Ovary (tissue), 9 donors: ENCODE results near the gene RAD50. TPM values are rescaled to one million over a fixed set of nuclear protein-coding genes. Genes with fewer than 3 reads are reported as not detected.

Experiments used
- DNase-seq, 5 donors: peaks; one replicate each; pipeline ENCODE4 v3.0.0-alpha.2; 2019 to 2020
- H3K27ac ChIP-seq, 2 donors: fragments of 200-600 bp; one replicate each; pipeline versions ENCODE4 v1.5.1 to v1.8.0; 2019 to 2022
- H3K27me3 ChIP-seq: fragments of 200-600 bp; one replicate; pipeline ENCODE4 v1.8.0; 2022
- H3K36me3 ChIP-seq: fragments of 200-600 bp; sonication (generic); one replicate; pipeline ENCODE4 v1.5.1; 2019
- H3K4me1 ChIP-seq: one replicate; pipeline ENCODE4 v1.8.1; 2013; ENCODE audit warnings: mild to moderate bottlenecking, moderate library complexity; ENCODE audit not compliant: insufficient read depth
- H3K4me3 ChIP-seq: fragments of 200-600 bp; sonication (generic); one replicate; pipeline ENCODE4 v1.5.1; 2017
- H3K9me3 ChIP-seq, 2 donors: fragments of 200-600 bp in 1 of 2; sonication (generic) in 1 of 2; one replicate each; pipeline versions ENCODE4 v1.5.1 to v1.8.1; 2013 to 2019; ENCODE audit warnings: mild to moderate bottlenecking in 1 of 2, moderate library complexity in 1 of 2
- EP300 ChIP-seq: sonication (generic); formaldehyde crosslinking; IDR thresholded peaks from one replicate; pipeline ENCODE4 v1.6.1; 2017; ENCODE audit warnings: antibody characterized with exemption
- POLR2A ChIP-seq: fragments of 450-650 bp; IDR thresholded peaks from one replicate; pipeline ENCODE4 v1.6.1; 2017; ENCODE audit warnings: antibody characterized with exemption, mild to moderate bottlenecking, moderate library complexity
- WGBS, 3 donors: extraction: QIAGEN DNeasy Blood & Tissue Kit in 1 of 3; methylation state at CpG; one replicate each; pipeline versions ENCODE4 v1.1.5 to v1.1.7; 2013 to 2017; 5-methylcytosine and 5-hydroxymethylcytosine counted together
- intact Hi-C, 4 donors: fragments of 100-400 bp; cut with DNase I; formaldehyde crosslinking; loops; one replicate each; pipeline versions ENCODE4 v1.11.0 to v1.15.1; 2022 to 2023
- polyA plus RNA-seq, 2 donors: library from polyadenylated mRNA; stranded (reverse); fragments of 200-250 nt in 1 of 2; fragments of 350-450 nt in 1 of 2; fragmentation: Illumina TruSeq in 1 of 2; extraction: RNeasy Lipid Tissue Mini Kit (QIAGEN cat#74804) in 1 of 2; gene quantifications; one replicate each; pipeline ENCODE4 v1.2.3, GENCODE V29; 2013 to 2014
- total RNA-seq, 7 donors: library from RNA; depleted of rRNA in 2 of 7; stranded (reverse); fragments of >200 nt in 2 of 7; fragmentation: NEBNext Ultra II Directional in 3 of 7; extraction: Animal tissue kit (Norgen Biotek cat#: 25700) in 3 of 7; gene quantifications; one replicate each; pipeline versions ENCODE4 v1.1.0 to v1.2.4, GENCODE V29; 2016 to 2023
- TF ChIP-seq, protein P1 (sequence below), 3 donors: fragments of 450-650 bp in 2 of 3; fragments of 200-600 bp in 1 of 3; IDR thresholded peaks; one replicate each; pipeline versions ENCODE4 v1.5.1 to v1.8.0; 2016 to 2022; ENCODE audit warnings: antibody characterized with exemption in 3 of 3, mild to moderate bottlenecking in 1 of 3
- donor health status: DM: no; HTN: no; CAD: no; lungs with moderate emphysema.
- donor health status: DM: no; HTN: no; CAD: no.
- donor health status: Bipolar disorder and iron deficiency.
- donor health status: DM: yes; HTN: yes; CAD: no.
- donor health status: DM: no; HTN: no; CAD: no.
- donor health status: DM: yes; HTN: yes; CAD: no.

The RAD50 gene
- total and polyA plus RNA-seq, 9 donors: 9.4 to 41.5 (median 28.1) TPM

DNA sequence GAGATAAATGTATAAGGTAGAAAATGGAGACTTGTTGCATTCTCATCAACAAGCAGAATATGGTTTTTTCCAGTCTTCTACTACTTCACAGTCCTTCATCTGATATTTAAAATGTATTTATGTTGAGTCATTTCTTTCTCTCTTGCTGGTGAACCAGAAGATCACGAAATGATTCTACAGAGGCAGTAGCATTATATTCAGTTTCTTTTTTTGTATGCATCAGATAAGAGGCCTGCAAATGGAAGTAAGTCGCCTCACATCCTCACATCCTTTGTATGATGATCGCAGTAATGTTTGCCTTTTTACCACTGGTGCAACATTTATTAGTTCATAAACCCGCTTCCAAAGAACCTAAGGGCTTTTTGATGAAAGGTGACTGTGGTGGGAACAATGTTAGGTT is 79.1 kb downstream of the RAD50 start:
- Histone ChIP-seq H3K36me3 (no peaks in the 10 kb centered on the region), H3K27me3 (no peaks in the 10 kb centered on the region), H3K4me3 (no peak overlapping the region), H3K4me1 (no peaks in the 10 kb centered on the region), H3K27ac (no peak overlapping the region), H3K9me3 (no peaks in the 10 kb centered on the region)
- TF ChIP-seq EP300 (no peak), POLR2A (no peak)
- TF ChIP-seq, protein P1, sequence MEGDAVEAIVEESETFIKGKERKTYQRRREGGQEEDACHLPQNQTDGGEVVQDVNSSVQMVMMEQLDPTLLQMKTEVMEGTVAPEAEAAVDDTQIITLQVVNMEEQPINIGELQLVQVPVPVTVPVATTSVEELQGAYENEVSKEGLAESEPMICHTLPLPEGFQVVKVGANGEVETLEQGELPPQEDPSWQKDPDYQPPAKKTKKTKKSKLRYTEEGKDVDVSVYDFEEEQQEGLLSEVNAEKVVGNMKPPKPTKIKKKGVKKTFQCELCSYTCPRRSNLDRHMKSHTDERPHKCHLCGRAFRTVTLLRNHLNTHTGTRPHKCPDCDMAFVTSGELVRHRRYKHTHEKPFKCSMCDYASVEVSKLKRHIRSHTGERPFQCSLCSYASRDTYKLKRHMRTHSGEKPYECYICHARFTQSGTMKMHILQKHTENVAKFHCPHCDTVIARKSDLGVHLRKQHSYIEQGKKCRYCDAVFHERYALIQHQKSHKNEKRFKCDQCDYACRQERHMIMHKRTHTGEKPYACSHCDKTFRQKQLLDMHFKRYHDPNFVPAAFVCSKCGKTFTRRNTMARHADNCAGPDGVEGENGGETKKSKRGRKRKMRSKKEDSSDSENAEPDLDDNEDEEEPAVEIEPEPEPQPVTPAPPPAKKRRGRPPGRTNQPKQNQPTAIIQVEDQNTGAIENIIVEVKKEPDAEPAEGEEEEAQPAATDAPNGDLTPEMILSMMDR (IDR thresholded peaks at IDR 0.05): no peak
- DNase-seq: no peak
- WGBS, 3 donors: 95 to 98% (median 97%) methylated on average over 4 of the region's 4 CpGs
- intact Hi-C loops: no loop called here

DNA sequence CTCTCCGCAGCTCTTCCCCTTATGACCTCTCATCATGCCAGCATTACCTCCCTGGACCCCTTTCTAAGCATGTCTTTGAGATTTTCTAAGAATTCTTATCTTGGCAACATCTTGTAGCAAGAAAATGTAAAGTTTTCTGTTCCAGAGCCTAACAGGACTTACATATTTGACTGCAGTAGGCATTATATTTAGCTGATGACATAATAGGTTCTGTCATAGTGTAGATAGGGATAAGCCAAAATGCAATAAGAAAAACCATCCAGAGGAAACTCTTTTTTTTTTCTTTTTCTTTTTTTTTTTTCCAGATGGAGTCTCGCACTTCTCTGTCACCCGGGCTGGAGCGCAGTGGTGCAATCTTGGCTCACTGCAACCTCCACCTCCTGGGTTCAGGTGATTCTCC is 80.5 kb downstream of the RAD50 start:
- TF ChIP-seq, protein P1 (IDR thresholded peaks at IDR 0.05): no peak
- TF ChIP-seq POLR2A (no peak), EP300 (no peak)
- Histone ChIP-seq H3K4me1 (no peaks in the 10 kb centered on the region), H3K36me3 (no peaks in the 10 kb centered on the region), H3K4me3 (no peak overlapping the region), H3K9me3 (no peaks in the 10 kb centered on the region), H3K27ac (no peak overlapping the region), H3K27me3 (no peaks in the 10 kb centered on the region)
- intact Hi-C loops: no loop called here
- no peak for DNase-seq
- 89 to 99% (median 94%) methylated on average over 4 of the region's 4 CpGs for WGBS, 3 donors

DNA sequence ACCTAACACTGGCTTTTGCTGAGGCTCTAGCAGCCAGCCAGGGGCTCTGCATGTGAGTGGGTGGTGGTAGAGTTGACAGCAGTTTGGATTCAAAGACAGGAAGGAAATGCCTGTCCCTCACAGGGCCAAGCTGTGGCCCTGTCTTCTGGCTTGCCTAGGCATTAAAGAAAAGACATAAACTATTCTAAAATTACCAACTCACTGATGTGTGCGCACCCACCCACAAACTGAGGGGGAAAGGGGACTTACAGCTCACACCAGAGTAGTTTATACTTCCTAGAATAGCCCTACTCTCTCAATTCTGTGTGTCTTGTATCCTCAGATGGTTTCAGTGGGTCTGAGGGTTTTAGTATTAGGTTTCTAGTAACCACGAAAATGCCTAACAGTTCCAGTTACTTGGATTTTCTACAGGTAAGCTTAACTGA is 82.9 kb downstream of the RAD50 start:
- TF ChIP-seq POLR2A: no peak
- TF ChIP-seq, protein P1 (IDR thresholded peaks at IDR 0.05): no peak
- no peak for TF ChIP-seq EP300
- H3K9me3 ChIP-seq: no peaks in the 10 kb centered on the region
- intact Hi-C loops: no loop called here
- H3K4me3 ChIP-seq: no peak overlapping the region
- H3K27ac ChIP-seq: no peak overlapping the region
- no peak for DNase-seq
- 89 to 98% (median 89%) methylated on average over 2 of the region's 2 CpGs for WGBS, 3 donors
- no peaks in the 10 kb centered on the region for H3K27me3 ChIP-seq
- no peaks in the 10 kb centered on the region for H3K4me1 ChIP-seq
- no peaks in the 10 kb centered on the region for H3K36me3 ChIP-seq

DNA sequence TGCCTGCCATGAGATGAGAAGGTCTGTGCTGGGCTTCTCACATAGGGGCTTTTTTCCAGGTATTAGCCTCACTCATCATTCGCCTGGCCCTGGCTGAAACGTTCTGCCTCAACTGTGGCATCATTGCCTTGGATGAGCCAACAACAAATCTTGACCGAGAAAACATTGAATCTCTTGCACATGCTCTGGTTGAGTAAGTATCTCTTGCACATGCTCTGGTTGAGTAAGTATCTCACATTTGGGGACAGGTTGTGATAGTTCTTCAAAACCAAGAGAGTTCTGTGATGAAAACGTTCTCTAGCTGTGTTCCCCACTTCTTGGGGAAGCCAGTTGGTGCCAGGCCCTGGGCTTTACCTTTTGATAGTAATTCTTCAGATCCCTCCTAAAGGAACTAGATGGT is 83.8 kb downstream of the RAD50 start:
- intact Hi-C loops: no loop called here
- TF ChIP-seq EP300 (no peak), POLR2A (no peak)
- TF ChIP-seq, protein P1 (IDR thresholded peaks at IDR 0.05): no peak
- Histone ChIP-seq H3K36me3 (no peaks in the 10 kb centered on the region), H3K27ac (no peak overlapping the region), H3K4me3 (no peak overlapping the region), H3K27me3 (no peaks in the 10 kb centered on the region), H3K4me1 (no peaks in the 10 kb centered on the region), H3K9me3 (no peaks in the 10 kb centered on the region)
- DNase-seq: no peak
- WGBS, 3 donors: 88 to 96% (median 95%) methylated on average over 4 of the region's 4 CpGs
